GM18502 (cell line): ENCODE data around the gene CKB.

Source experiments
- ATAC-seq: cut with Tn5 transposase; IDR thresholded peaks from one replicate; pipeline ENCODE4 v1.9.1; 2021; ENCODE audit warnings: mild to moderate bottlenecking; ENCODE audit not compliant: unreplicated experiment, poor library complexity

Gene CKB

GRCh38 chr14:103496776-103497175, 25.9 kb downstream of the CKB start:
- ATAC-seq: no peak

GRCh38 chr14:103495854-103496253, 26.8 kb downstream of the CKB start:
- no peak for ATAC-seq

GRCh38 chr14:103492156-103492925, 30.3 kb downstream of the CKB start:
- no peak for ATAC-seq

GRCh38 chr14:103491691-103492090, 30.9 kb downstream of the CKB start:
- ATAC-seq: no peak

- no peak for ATAC-seq
Observed at GRCh38 chr14:103489621-103490020, 33.0 kb downstream of the CKB start.

- ATAC-seq: no peak
Observed at GRCh38 chr14:103488960-103489359, 33.7 kb downstream of the CKB start.

GRCh38 chr14:103488071-103488470, 34.6 kb downstream of the CKB start:
- ATAC-seq: no peak

- no peak for ATAC-seq
Observed at GRCh38 chr14:103485504-103485903, 37.1 kb downstream of the CKB start.

GRCh38 chr14:103483600-103483999, 39.0 kb downstream of the CKB start:
- no peak for ATAC-seq

GRCh38 chr14:103480595-103480994, 42.0 kb downstream of the CKB start:
- peak; percentile 87 for ATAC-seq

- ATAC-seq: no peak
Observed at GRCh38 chr14:103476631-103477030, 46.0 kb downstream of the CKB start.

GRCh38 chr14:103476065-103476464, 46.6 kb downstream of the CKB start:
- ATAC-seq: no peak

- ATAC-seq: no peak
Observed at GRCh38 chr14:103474893-103475292, 47.7 kb downstream of the CKB start.

- ATAC-seq: no peak
Observed at GRCh38 chr14:103472939-103473338, 49.7 kb downstream of the CKB start.
